Ishikawa (cell line): ENCODE data around the gene ATP10B.

Experiments used
- CEBPB ChIP-seq: IDR thresholded peaks from 2 replicates; pipeline ENCODE4 v1.6.1; 2012
- CREB1 ChIP-seq: IDR thresholded peaks from 2 replicates; pipeline ENCODE4 v1.6.1; 2012; ENCODE audit warnings: low read depth
- EP300 ChIP-seq: IDR thresholded peaks from 2 replicates; pipeline ENCODE4 v1.6.1; 2012; ENCODE audit warnings: borderline replicate concordance
- FOXM1 ChIP-seq: IDR thresholded peaks from 2 replicates; pipeline ENCODE4 v1.6.1; 2012; ENCODE audit warnings: low read depth, borderline replicate concordance
- NFIC ChIP-seq: IDR thresholded peaks from 2 replicates; pipeline ENCODE4 v1.6.1; 2012
- RAD21 ChIP-seq: IDR thresholded peaks from 2 replicates; pipeline ENCODE4 v1.6.1; 2012; ENCODE audit warnings: low read depth
- TAF1 ChIP-seq: IDR thresholded peaks from 2 replicates; pipeline ENCODE4 v1.6.1; 2012; ENCODE audit warnings: low read depth, mild to moderate bottlenecking
- TCF12 ChIP-seq: IDR thresholded peaks from 2 replicates; pipeline ENCODE4 v1.6.1; 2012; ENCODE audit warnings: low read depth
- YY1 ChIP-seq: IDR thresholded peaks from 2 replicates; pipeline ENCODE4 v1.6.1; 2012; ENCODE audit warnings: low read depth
- TF ChIP-seq, protein P1 (sequence below): IDR thresholded peaks from 2 replicates; pipeline ENCODE4 v1.6.1; 2012; ENCODE audit warnings: low read depth, mild to moderate bottlenecking
- TF ChIP-seq, protein P2 (sequence below): IDR thresholded peaks from 2 replicates; pipeline ENCODE4 v1.6.1; 2012

DNA sequence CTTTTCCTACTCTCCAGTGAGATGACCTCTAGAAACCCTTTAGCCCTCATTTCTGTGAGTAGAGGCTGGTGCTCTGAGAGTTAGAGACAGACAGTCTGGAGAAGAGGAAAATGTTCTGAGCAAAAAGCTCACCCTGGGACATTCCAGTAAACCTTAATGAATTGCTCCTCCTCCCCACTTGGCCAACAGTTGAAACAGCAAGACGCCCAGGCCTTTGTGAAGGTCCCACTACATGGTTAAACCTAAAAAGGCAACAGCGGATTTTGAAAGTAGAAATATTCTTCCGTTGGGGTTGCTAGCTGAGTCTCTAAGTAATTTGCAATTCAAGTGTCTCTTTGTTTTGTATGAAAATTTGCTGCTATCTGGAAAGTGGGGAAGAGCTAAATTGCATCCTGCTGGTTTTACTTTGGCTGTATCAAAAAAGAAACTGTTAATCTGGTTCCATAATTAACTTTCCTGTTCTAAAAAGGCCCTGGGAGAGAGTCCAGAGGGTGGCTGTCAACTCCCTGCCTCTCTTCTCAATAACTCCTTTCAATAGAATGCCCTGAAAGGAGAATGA is 63.8 kb downstream of the ATP10B start:
- TF ChIP-seq YY1 (no peak), RAD21 (no peak), TCF12 (no peak), TAF1 (no peak), FOXM1 (no peak), CEBPB (no peak), CREB1 (no peak), EP300 (no peak), NFIC (no peak)
- TF ChIP-seq, protein P1, sequence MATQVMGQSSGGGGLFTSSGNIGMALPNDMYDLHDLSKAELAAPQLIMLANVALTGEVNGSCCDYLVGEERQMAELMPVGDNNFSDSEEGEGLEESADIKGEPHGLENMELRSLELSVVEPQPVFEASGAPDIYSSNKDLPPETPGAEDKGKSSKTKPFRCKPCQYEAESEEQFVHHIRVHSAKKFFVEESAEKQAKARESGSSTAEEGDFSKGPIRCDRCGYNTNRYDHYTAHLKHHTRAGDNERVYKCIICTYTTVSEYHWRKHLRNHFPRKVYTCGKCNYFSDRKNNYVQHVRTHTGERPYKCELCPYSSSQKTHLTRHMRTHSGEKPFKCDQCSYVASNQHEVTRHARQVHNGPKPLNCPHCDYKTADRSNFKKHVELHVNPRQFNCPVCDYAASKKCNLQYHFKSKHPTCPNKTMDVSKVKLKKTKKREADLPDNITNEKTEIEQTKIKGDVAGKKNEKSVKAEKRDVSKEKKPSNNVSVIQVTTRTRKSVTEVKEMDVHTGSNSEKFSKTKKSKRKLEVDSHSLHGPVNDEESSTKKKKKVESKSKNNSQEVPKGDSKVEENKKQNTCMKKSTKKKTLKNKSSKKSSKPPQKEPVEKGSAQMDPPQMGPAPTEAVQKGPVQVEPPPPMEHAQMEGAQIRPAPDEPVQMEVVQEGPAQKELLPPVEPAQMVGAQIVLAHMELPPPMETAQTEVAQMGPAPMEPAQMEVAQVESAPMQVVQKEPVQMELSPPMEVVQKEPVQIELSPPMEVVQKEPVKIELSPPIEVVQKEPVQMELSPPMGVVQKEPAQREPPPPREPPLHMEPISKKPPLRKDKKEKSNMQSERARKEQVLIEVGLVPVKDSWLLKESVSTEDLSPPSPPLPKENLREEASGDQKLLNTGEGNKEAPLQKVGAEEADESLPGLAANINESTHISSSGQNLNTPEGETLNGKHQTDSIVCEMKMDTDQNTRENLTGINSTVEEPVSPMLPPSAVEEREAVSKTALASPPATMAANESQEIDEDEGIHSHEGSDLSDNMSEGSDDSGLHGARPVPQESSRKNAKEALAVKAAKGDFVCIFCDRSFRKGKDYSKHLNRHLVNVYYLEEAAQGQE: no peak
- TF ChIP-seq, protein P2, sequence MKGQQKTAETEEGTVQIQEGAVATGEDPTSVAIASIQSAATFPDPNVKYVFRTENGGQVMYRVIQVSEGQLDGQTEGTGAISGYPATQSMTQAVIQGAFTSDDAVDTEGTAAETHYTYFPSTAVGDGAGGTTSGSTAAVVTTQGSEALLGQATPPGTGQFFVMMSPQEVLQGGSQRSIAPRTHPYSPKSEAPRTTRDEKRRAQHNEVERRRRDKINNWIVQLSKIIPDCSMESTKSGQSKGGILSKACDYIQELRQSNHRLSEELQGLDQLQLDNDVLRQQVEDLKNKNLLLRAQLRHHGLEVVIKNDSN: no peak
